GM18951 (cell line): ENCODE data around the gene BANF2.

Source experiments
- POLR2A ChIP-seq: IDR thresholded peaks from 4 replicates; pipeline ENCODE4 v1.6.1; 2011; ENCODE audit warnings: mild to moderate bottlenecking; ENCODE audit not compliant: insufficient read length, insufficient read depth; ENCODE audit errors: extremely low read depth
- in situ Hi-C: fragments of 300-500 bp; cut with MboI; formaldehyde crosslinking; loops from one replicate; pipeline ENCODE4 v1.12.0; 2022; ENCODE audit warnings: low sequenced_read_pairs, mixed read lengths, inconsistent platforms; ENCODE audit not compliant: unreplicated experiment

BANF2 gene

GRCh38 chr20:17752459-17752858, 52.7 kb downstream of the BANF2 start:
- in situ Hi-C loops: no loop called here
- no peak for TF ChIP-seq POLR2A

GRCh38 chr20:17753516-17753915, 53.8 kb downstream of the BANF2 start:
- no peak for TF ChIP-seq POLR2A
- in situ Hi-C loops: no loop called here

- in situ Hi-C loops: no loop called here
Measured at GRCh38 chr20:17756529-17756928, 56.8 kb downstream of the BANF2 start.

GRCh38 chr20:17757496-17757895, 57.7 kb downstream of the BANF2 start:
- TF ChIP-seq POLR2A: no peak
- in situ Hi-C loops: no loop called here

More at GRCh38 chr20:17756529-17756928, 56.8 kb downstream of the BANF2 start:
- TF ChIP-seq POLR2A: no peak

GRCh38 chr20:17758010-17758409, 58.2 kb downstream of the BANF2 start:
- no peak for TF ChIP-seq POLR2A
- in situ Hi-C loops: no loop called here

- in situ Hi-C loops: no loop called here
- TF ChIP-seq POLR2A: no peak
Measured at GRCh38 chr20:17758512-17758911, 58.7 kb downstream of the BANF2 start.

GRCh38 chr20:17759449-17759848, 59.7 kb downstream of the BANF2 start:
- TF ChIP-seq POLR2A: no peak
- in situ Hi-C loops: no loop called here

GRCh38 chr20:17761604-17762003, 61.8 kb downstream of the BANF2 start:
- no peak for TF ChIP-seq POLR2A
- in situ Hi-C loops: no loop called here

- no peak for TF ChIP-seq POLR2A
- in situ Hi-C loops: no loop called here
Measured at GRCh38 chr20:17762243-17762872, 62.6 kb downstream of the BANF2 start.

GRCh38 chr20:17762873-17763557, 63.2 kb downstream of the BANF2 start:
- in situ Hi-C loops: no loop called here
- TF ChIP-seq POLR2A: no peak

GRCh38 chr20:17765017-17765416, 65.3 kb downstream of the BANF2 start:
- no peak for TF ChIP-seq POLR2A
- in situ Hi-C loops: no loop called here

- in situ Hi-C loops: no loop called here
- TF ChIP-seq POLR2A: no peak
Measured at GRCh38 chr20:17765584-17765983, 65.8 kb downstream of the BANF2 start.

GRCh38 chr20:17766226-17766625, 66.5 kb downstream of the BANF2 start:
- in situ Hi-C loops: no loop called here
- no peak for TF ChIP-seq POLR2A

GRCh38 chr20:17767624-17768023, 67.9 kb downstream of the BANF2 start:
- no peak for TF ChIP-seq POLR2A
- in situ Hi-C loops: no loop called here
